HepG2 (cell line): ENCODE measurements around the gene FNDC8. TPM values are rescaled to one million over a fixed set of nuclear protein-coding genes. Genes with fewer than 3 reads are reported as not detected.

Experiments
- CEBPG ChIP-seq: IDR thresholded peaks from 2 replicates; pipeline ENCODE4 v1.6.1; 2016
- FOXA3 ChIP-seq: IDR thresholded peaks from 2 replicates; pipeline ENCODE4 v1.6.1; 2016; ENCODE audit warnings: missing genetic modification reagents, missing compliant biosample characterization
- HOXD1 ChIP-seq: sonication (generic); formaldehyde crosslinking; IDR thresholded peaks from 2 replicates; pipeline ENCODE4 v1.5.0; 2020; ENCODE audit warnings: missing genetic modification reagents
- KDM6A ChIP-seq: IDR thresholded peaks from 2 replicates; pipeline ENCODE4 v1.6.1; 2016; ENCODE audit warnings: low read depth
- MEIS1 ChIP-seq: sonication (generic); formaldehyde crosslinking; IDR thresholded peaks from 2 replicates; pipeline ENCODE4 v1.9.0; 2021; ENCODE audit warnings: mild to moderate bottlenecking, missing genetic modification reagents, moderate library complexity, borderline replicate concordance
- NKX3-1 ChIP-seq: sonication (generic); formaldehyde crosslinking; IDR thresholded peaks from 2 replicates; pipeline ENCODE4 v1.5.0; 2020; ENCODE audit warnings: missing genetic modification reagents
- ONECUT2 ChIP-seq: sonication (generic); formaldehyde crosslinking; IDR thresholded peaks from 2 replicates; pipeline ENCODE4 v1.4.0; 2020; ENCODE audit warnings: missing genetic modification reagents
- RARA ChIP-seq: IDR thresholded peaks from 2 replicates; pipeline ENCODE4 v1.6.1; 2016; ENCODE audit warnings: missing genetic modification reagents, missing compliant biosample characterization
- ZNF264 ChIP-seq: sonication (generic); formaldehyde crosslinking; IDR thresholded peaks from 2 replicates; pipeline ENCODE4 v1.4.0; 2020; ENCODE audit warnings: missing genetic modification reagents
- ZNF468 ChIP-seq: sonication (generic); formaldehyde crosslinking; IDR thresholded peaks from 2 replicates; pipeline ENCODE4 v1.8.0; 2022; ENCODE audit warnings: mild to moderate bottlenecking, moderate library complexity, missing genetic modification reagents
- ZNF543 ChIP-seq: sonication (generic); formaldehyde crosslinking; IDR thresholded peaks from 2 replicates; pipeline ENCODE4 v1.4.0; 2020; ENCODE audit warnings: mild to moderate bottlenecking, missing genetic modification reagents
- ZNF614 ChIP-seq: IDR thresholded peaks from 2 replicates; pipeline ENCODE4 v1.6.1; 2018; ENCODE audit warnings: missing biosample characterization, missing genetic modification reagents, inconsistent platforms, borderline replicate concordance
- ZNF672 ChIP-seq: sonication (generic); formaldehyde crosslinking; IDR thresholded peaks from 2 replicates; pipeline ENCODE4 v1.8.1; 2022; ENCODE audit warnings: missing genetic modification reagents
- polyA plus RNA-seq, 8 experiments: library from polyadenylated mRNA; depleted of rRNA in 3 of 8; stranded (reverse) in 7 of 8; unstranded in 1 of 8; fragments of >200 nt; fragmentation: Illumina TruSeq in 4 of 8; extraction: Trizol in 4 of 8; gene quantifications; 2 replicates each; pipeline versions ENCODE4 v1.2.1 to v1.2.3, GENCODE V29; 2011 to 2016; ENCODE audit warnings: low read depth in 4 of 8, missing spikeins in 1 of 8, mixed read lengths in 1 of 8; ENCODE audit not compliant: insufficient read depth in 1 of 8
- total RNA-seq, 5 experiments: library from RNA; depleted of rRNA; stranded (reverse); fragments of >200 nt; fragmentation: Illumina TruSeq; extraction: Trizol; gene quantifications; 2 replicates each; pipeline ENCODE4 v1.2.3, GENCODE V29; 2016; ENCODE audit warnings: low read depth in 1 of 5
- TF ChIP-seq, protein P1 (sequence below): sonication (generic); formaldehyde crosslinking; IDR thresholded peaks from 2 replicates; pipeline ENCODE4 v1.4.0; 2020; ENCODE audit warnings: missing genetic modification reagents
- TF ChIP-seq, protein P2 (sequence below): sonication (generic); formaldehyde crosslinking; IDR thresholded peaks from 2 replicates; pipeline ENCODE4 v1.4.0; 2020; ENCODE audit warnings: missing genetic modification reagents, borderline replicate concordance
- TF ChIP-seq, protein P3 (sequence below): sonication (generic); IDR thresholded peaks from 2 replicates; pipeline ENCODE4 v1.6.1; 2016; ENCODE audit warnings: low read depth, borderline replicate concordance
- TF ChIP-seq, protein P4 (sequence below), 2 experiments: sonication (generic) in 1 of 2; formaldehyde crosslinking in 1 of 2; IDR thresholded peaks; 2 replicates each; pipeline versions ENCODE4 v1.4.0 to v1.6.1; 2018 to 2020; ENCODE audit warnings: missing genetic modification reagents in 2 of 2, borderline replicate concordance in 1 of 2, low read depth in 1 of 2, mild to moderate bottlenecking in 1 of 2, missing biosample characterization in 1 of 2
- TF ChIP-seq, protein P5 (sequence below): IDR thresholded peaks from 2 replicates; pipeline ENCODE4 v1.6.1; 2012; ENCODE audit warnings: low read length, improper control_type of control experiment

Gene FNDC8
- total and polyA plus RNA-seq, 2 of the 13 experiments (the other 11 are each of a cell fraction or from before 2014, with no cell fraction given) = not detected

DNA sequence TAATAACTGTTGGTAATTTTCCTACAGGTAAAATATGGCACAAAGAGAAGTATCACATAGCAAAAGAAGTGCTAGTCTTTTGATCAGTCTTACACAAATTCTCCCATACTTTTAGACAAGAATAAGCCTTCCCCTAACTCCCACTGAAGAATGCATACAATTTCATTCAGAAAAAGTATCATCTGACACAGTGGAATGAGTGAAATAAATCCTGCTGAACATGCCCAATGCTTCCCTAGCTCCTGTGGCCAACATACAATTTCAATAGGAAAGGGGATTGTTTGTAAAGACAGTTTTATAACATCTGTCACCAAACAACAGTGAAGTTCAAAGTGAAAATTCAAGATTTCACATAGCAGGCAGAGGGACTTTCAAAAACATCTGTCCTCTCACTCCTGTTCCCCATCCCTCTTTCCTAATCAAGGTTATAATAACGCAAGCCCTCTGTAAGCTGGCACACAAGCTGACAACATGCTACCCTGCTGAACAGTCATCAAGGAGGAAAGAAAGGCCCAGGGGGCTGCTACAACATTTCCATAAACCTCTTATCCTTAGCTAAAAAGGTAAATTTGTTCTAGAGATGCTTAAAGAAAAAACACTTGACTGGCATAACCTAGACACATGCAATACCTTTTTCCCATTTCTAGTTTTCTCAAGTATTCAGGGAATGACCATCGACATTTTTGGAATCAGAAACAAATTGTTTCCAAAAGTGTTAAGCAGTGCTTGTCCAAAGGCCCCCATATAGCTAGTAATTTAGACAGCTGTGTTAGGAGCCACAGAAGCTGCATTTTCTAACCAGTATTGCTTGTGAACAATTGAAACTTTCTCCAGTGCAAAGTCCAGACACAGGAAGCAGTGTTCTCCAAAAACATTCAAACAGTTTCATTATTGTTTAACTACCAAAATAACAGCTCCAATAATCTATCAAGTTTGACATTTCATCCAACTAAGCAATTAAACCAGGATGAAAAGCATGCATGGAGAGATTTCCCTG is 46.4 kb upstream of the FNDC8 start (continued):
- TF ChIP-seq CEBPG (CRISPR knock-in tag) (0 out of 2 replicates have a peak, but pooled peaks have one; percentile 17), MEIS1 (CRISPR knock-in tag) (peak; percentile 86; the same call in 1 of the 2 replicates), ZNF468 (no peak), RARA (CRISPR knock-in tag) (peak; percentile 29; the same call in 1 of the 2 replicates), KDM6A (CRISPR knock-in tag) (peak; percentile 60; the same call in 1 of the 2 replicates), ZNF614 (0 out of 2 replicates have a peak, but pooled peaks have one; percentile 15), ZNF672 (CRISPR knock-in tag) (no peak), NKX3-1 (CRISPR knock-in tag) (no peak), HOXD1 (CRISPR knock-in tag) (0 out of 2 replicates have a peak, but pooled peaks have one; percentile 71), FOXA3 (CRISPR knock-in tag) (peak; percentile 41; the same call in 1 of the 2 replicates), ONECUT2 (CRISPR knock-in tag) (no peak), ZNF264 (0 out of 2 replicates have a peak, but pooled peaks have one; percentile 19), ZNF543 (0 out of 2 replicates have a peak, but pooled peaks have one; percentile 27)
- TF ChIP-seq, protein P1, sequence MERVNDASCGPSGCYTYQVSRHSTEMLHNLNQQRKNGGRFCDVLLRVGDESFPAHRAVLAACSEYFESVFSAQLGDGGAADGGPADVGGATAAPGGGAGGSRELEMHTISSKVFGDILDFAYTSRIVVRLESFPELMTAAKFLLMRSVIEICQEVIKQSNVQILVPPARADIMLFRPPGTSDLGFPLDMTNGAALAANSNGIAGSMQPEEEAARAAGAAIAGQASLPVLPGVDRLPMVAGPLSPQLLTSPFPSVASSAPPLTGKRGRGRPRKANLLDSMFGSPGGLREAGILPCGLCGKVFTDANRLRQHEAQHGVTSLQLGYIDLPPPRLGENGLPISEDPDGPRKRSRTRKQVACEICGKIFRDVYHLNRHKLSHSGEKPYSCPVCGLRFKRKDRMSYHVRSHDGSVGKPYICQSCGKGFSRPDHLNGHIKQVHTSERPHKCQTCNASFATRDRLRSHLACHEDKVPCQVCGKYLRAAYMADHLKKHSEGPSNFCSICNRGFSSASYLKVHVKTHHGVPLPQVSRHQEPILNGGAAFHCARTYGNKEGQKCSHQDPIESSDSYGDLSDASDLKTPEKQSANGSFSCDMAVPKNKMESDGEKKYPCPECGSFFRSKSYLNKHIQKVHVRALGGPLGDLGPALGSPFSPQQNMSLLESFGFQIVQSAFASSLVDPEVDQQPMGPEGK (CRISPR knock-in tag) = no peak; the same call in 1 of the 2 replicates
- TF ChIP-seq, protein P2, sequence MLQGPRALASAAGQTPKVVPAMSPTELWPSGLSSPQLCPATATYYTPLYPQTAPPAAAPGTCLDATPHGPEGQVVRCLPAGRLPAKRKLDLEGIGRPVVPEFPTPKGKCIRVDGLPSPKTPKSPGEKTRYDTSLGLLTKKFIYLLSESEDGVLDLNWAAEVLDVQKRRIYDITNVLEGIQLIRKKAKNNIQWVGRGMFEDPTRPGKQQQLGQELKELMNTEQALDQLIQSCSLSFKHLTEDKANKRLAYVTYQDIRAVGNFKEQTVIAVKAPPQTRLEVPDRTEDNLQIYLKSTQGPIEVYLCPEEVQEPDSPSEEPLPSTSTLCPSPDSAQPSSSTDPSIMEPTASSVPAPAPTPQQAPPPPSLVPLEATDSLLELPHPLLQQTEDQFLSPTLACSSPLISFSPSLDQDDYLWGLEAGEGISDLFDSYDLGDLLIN (CRISPR knock-in tag) = no peak
- TF ChIP-seq, protein P3, sequence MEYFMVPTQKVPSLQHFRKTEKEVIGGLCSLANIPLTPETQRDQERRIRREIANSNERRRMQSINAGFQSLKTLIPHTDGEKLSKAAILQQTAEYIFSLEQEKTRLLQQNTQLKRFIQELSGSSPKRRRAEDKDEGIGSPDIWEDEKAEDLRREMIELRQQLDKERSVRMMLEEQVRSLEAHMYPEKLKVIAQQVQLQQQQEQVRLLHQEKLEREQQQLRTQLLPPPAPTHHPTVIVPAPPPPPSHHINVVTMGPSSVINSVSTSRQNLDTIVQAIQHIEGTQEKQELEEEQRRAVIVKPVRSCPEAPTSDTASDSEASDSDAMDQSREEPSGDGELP = peak; percentile 56; the same call in 1 of the 2 replicates
- TF ChIP-seq, protein P4, sequence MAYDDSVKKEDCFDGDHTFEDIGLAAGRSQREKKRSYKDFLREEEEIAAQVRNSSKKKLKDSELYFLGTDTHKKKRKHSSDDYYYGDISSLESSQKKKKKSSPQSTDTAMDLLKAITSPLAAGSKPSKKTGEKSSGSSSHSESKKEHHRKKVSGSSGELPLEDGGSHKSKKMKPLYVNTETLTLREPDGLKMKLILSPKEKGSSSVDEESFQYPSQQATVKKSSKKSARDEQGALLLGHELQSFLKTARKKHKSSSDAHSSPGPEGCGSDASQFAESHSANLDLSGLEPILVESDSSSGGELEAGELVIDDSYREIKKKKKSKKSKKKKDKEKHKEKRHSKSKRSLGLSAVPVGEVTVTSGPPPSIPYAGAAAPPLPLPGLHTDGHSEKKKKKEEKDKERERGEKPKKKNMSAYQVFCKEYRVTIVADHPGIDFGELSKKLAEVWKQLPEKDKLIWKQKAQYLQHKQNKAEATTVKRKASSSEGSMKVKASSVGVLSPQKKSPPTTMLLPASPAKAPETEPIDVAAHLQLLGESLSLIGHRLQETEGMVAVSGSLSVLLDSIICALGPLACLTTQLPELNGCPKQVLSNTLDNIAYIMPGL (CRISPR knock-in tag; IDR thresholded peaks at IDR 0.05; ENCODE audit: borderline replicate concordance in 1 of 2, low read depth in 1 of 2) = 0 out of 4 replicates have a peak, but pooled peaks of 1 of the 2 experiments have one; percentile 25
- TF ChIP-seq, protein P5, sequence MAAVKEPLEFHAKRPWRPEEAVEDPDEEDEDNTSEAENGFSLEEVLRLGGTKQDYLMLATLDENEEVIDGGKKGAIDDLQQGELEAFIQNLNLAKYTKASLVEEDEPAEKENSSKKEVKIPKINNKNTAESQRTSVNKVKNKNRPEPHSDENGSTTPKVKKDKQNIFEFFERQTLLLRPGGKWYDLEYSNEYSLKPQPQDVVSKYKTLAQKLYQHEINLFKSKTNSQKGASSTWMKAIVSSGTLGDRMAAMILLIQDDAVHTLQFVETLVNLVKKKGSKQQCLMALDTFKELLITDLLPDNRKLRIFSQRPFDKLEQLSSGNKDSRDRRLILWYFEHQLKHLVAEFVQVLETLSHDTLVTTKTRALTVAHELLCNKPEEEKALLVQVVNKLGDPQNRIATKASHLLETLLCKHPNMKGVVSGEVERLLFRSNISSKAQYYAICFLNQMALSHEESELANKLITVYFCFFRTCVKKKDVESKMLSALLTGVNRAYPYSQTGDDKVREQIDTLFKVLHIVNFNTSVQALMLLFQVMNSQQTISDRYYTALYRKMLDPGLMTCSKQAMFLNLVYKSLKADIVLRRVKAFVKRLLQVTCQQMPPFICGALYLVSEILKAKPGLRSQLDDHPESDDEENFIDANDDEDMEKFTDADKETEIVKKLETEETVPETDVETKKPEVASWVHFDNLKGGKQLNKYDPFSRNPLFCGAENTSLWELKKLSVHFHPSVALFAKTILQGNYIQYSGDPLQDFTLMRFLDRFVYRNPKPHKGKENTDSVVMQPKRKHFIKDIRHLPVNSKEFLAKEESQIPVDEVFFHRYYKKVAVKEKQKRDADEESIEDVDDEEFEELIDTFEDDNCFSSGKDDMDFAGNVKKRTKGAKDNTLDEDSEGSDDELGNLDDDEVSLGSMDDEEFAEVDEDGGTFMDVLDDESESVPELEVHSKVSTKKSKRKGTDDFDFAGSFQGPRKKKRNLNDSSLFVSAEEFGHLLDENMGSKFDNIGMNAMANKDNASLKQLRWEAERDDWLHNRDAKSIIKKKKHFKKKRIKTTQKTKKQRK = no peak
